Upper lobe of left lung (tissue), 6 donors: ENCODE measurements around the gene EPM2AIP1. TPM values are rescaled to one million over a fixed set of nuclear protein-coding genes. Genes with fewer than 3 reads are reported as not detected.

Experiments used
- ATAC-seq, 2 donors: fragments of 200-7000 bp; cut with Tn5 transposase; one replicate each; pipeline ENCODE4 v1.9.1; 2022; ENCODE audit warnings: mild to moderate bottlenecking in 2 of 2, moderate library complexity in 2 of 2; ENCODE audit not compliant: low FRiP score in 2 of 2
- DNase-seq, 2 donors: peaks; one replicate each; pipeline ENCODE4 v3.0.0-alpha.2; 2019 to 2020
- H3K27ac ChIP-seq, 4 donors: fragments of 200-600 bp; sonication (generic); one replicate each; pipeline ENCODE4 v1.5.1; 2016 to 2019
- H3K27me3 ChIP-seq, 4 donors: fragments of 200-600 bp; sonication (generic); one replicate each; pipeline ENCODE4 v1.5.1; 2017 to 2019
- H3K36me3 ChIP-seq, 4 donors: fragments of 200-600 bp; sonication (generic); one replicate each; pipeline ENCODE4 v1.5.1; 2016 to 2019
- H3K4me1 ChIP-seq, 4 donors: fragments of 200-600 bp; sonication (generic); one replicate each; pipeline ENCODE4 v1.5.1; 2018 to 2019
- H3K4me3 ChIP-seq, 4 donors: fragments of 200-600 bp; sonication (generic); one replicate each; pipeline ENCODE4 v1.5.1; 2017 to 2019; ENCODE audit warnings: mild to moderate bottlenecking in 2 of 4, moderate library complexity in 1 of 4
- H3K9me3 ChIP-seq, 4 donors: fragments of 200-600 bp; sonication (generic); one replicate each; pipeline ENCODE4 v1.5.1; 2018 to 2019
- CTCF ChIP-seq, 6 experiments: fragments of 450-650 bp in 4 of 6; fragments of 200-600 bp in 2 of 6; sonication (generic) in 2 of 6; IDR thresholded peaks; one replicate each; pipeline ENCODE4 v1.5.1; 2016 to 2019; ENCODE audit warnings: antibody characterized with exemption in 6 of 6
- EP300 ChIP-seq, 4 donors: sonication (generic); formaldehyde crosslinking; IDR thresholded peaks; one replicate each; pipeline ENCODE4 v1.5.1; 2017; ENCODE audit warnings: antibody characterized with exemption in 4 of 4, control low read depth in 2 of 4
- POLR2A ChIP-seq, 4 donors: fragments of 450-650 bp; IDR thresholded peaks; one replicate each; pipeline ENCODE4 v1.5.1; 2016 to 2017; ENCODE audit warnings: antibody characterized with exemption in 4 of 4, mild to moderate bottlenecking in 2 of 4
- POLR2AphosphoS5 ChIP-seq, 2 donors: sonication (generic); formaldehyde crosslinking; IDR thresholded peaks; one replicate each; pipeline ENCODE4 v1.5.1; 2017; ENCODE audit warnings: antibody characterized with exemption in 2 of 2
- WGBS, 2 donors: methylation state at CpG; one replicate each; pipeline ENCODE4 v1.1.5; 2017 to 2018; 5-methylcytosine and 5-hydroxymethylcytosine counted together
- total RNA-seq, 6 donors: library from RNA; depleted of rRNA in 4 of 6; stranded (reverse); fragments of >200 nt in 4 of 6; gene quantifications; one replicate each; pipeline versions ENCODE4 v1.1.0 to v1.2.1, GENCODE V29; 2016 to 2021
- donor health status: DM: no; HTN: no; CAD: no; lungs with moderate emphysema.
- donor health status: DM: no; HTN: yes; CAD: no; lungs with severe emphysema.

EPM2AIP1 gene
- total RNA-seq, 6 donors from 2014 or later: 12.5 to 44.0 (median 18.1) TPM

DNA sequence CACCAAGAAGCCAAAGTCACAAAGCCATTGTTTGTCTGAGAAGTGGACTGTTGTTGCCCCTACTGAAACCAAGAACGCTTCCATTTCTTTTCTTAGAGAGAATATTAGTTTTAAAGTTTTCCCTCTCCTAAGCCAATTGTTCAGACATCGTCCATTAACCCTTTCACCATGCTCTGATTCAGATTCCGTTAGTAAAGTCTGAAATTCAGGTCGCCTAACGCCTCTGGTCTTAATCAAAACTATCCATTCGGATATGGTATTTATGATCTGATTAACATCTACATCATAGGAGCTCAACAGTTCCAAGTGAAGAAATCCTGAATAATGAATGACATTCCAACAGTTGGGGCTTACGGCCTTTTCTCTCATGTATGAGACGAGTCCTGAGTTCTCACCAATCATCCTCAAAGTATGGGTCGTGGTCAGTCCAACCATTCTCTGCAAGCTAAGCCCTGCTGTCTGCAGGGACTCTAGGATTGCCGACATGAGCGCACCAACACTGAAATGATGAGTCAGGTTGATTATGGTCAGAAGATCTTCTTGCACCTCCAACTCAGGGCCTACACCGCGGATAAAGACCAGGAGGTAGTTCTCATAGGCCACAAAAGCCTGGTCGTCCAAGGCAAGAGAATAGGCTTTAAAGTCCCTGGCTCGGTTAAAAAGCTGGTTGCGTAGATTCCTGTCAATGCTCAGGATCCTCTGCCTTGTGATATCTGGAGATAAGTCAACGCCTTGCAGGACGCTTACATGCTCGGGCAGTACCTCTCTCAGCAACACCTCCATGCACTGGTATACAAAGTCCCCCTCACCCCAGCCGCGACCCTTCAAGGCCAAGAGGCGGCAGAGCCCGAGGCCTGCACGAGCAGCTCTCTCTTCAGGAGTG is 767 bp downstream of the EPM2AIP1 start:
- ATAC-seq: peak in 1 of 2 donors; percentile 7
- DNase-seq: peak in 1 of 2 donors; percentile 33
- 13 to 14% methylated on average over 17 to 21 of the region's 24 CpGs for WGBS, 2 donors
- peaks cover 4 to 20% (median 6%) of the 10 kb centered on the region in 4 donors for H3K36me3 ChIP-seq
- TF ChIP-seq CTCF (IDR thresholded peaks at IDR 0.05): peak in 1 of 6 experiments; percentile 18
- no peak for TF ChIP-seq POLR2A (IDR thresholded peaks at IDR 0.05)
- H3K27me3 ChIP-seq: no peaks in the 10 kb centered on the region
- H3K27ac ChIP-seq: peak overlapping the region; percentile 95 to 100 (median 99)
- H3K9me3 ChIP-seq: no peaks in the 10 kb centered on the region
- peak overlapping the region; percentile 58 to 76 (median 61) for H3K4me3 ChIP-seq
- peaks cover 42 to 58% (median 49%) of the 10 kb centered on the region in 4 donors for H3K4me1 ChIP-seq

DNA sequence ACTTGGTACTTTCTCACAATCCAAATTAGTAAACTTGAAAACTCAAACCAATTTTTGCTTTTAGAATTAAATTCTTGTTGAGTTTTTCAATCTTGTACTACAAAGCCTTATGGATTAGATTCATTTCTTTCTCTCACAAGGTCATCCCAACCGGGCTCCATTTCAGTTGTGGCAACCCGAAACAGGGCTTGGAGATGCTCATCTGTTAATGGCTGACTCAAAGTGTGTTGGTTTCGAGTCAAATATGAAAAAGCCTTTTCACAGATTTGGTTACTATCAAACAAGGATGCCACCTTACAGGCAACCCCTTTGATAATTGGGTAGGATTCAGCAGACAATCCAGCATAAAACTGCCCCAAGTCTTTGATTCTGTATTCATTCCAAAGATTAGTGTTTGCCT is 1.8 kb downstream of the EPM2AIP1 start:
- no peak for ATAC-seq
- H3K27ac ChIP-seq: peak overlapping the region; percentile 95 to 100 (median 99)

GRCh38 chr3:36989568-36989967 is 3.4 kb downstream of the EPM2AIP1 start:
- Histone ChIP-seq H3K36me3 (peaks cover 17 to 25% (median 22%) of the 10 kb centered on the region in 4 donors), H3K4me3 (peak overlapping the region in 2 of 4 donors; percentile 13 to 61), H3K4me1 (peaks cover 41 to 53% (median 46%) of the 10 kb centered on the region in 4 donors), H3K9me3 (no peaks in the 10 kb centered on the region), H3K27me3 (no peaks in the 10 kb centered on the region), H3K27ac (peak overlapping the region in 2 of 4 donors; percentile 55 to 67)
- no peak for TF ChIP-seq CTCF (IDR thresholded peaks at IDR 0.05)
- no peak for TF ChIP-seq EP300 (IDR thresholded peaks at IDR 0.05)
- TF ChIP-seq POLR2A (IDR thresholded peaks at IDR 0.05): no peak
- DNase-seq (no peak), ATAC-seq (no peak)

More for the DNA sequence above, 1.8 kb downstream of the EPM2AIP1 start:
- no peak for DNase-seq
- Histone ChIP-seq H3K4me3 (peak overlapping the region in 3 of 4 donors; percentile 61 to 76 (median 61)), H3K27me3 (no peaks in the 10 kb centered on the region), H3K4me1 (peaks cover 42 to 58% (median 49%) of the 10 kb centered on the region in 4 donors), H3K36me3 (peaks cover 4 to 18% (median 9%) of the 10 kb centered on the region in 4 donors), H3K9me3 (no peaks in the 10 kb centered on the region)
- 58% methylated on average over 3 of the region's 3 CpGs for WGBS, 2 donors
- TF ChIP-seq CTCF (IDR thresholded peaks at IDR 0.05) (no peak), EP300 (IDR thresholded peaks at IDR 0.05) (no peak), POLR2A (IDR thresholded peaks at IDR 0.05) (no peak), POLR2AphosphoS5 (IDR thresholded peaks at IDR 0.05) (no peak)

- no peak for DNase-seq
- 38 to 63% methylated on average over 3 of the region's 3 CpGs for WGBS, 2 donors
- H3K4me3 ChIP-seq: peak overlapping the region in 2 of 4 donors; percentile 13 to 61
- no peaks in the 10 kb centered on the region for H3K9me3 ChIP-seq
- no peak for TF ChIP-seq POLR2A (IDR thresholded peaks at IDR 0.05)
- TF ChIP-seq CTCF (IDR thresholded peaks at IDR 0.05): no peak
- TF ChIP-seq POLR2AphosphoS5 (IDR thresholded peaks at IDR 0.05): no peak
- no peak for TF ChIP-seq EP300 (IDR thresholded peaks at IDR 0.05)
- no peak for ATAC-seq
- peaks cover 37 to 48% (median 42%) of the 10 kb centered on the region in 4 donors for H3K4me1 ChIP-seq
- H3K36me3 ChIP-seq: peaks cover 17 to 31% (median 27%) of the 10 kb centered on the region in 4 donors
- H3K27me3 ChIP-seq: no peaks in the 10 kb centered on the region
- peak overlapping the region in 2 of 4 donors; percentile 55 to 67 for H3K27ac ChIP-seq
Observed at GRCh38 chr3:36989005-36989404, 3.9 kb downstream of the EPM2AIP1 start.
